Fibroblast of lung (primary cell): Measurements from ENCODE around the gene CFL2.

Source experiments
- EZH2 ChIP-seq: IDR thresholded peaks from 2 replicates; pipeline ENCODE4 v1.5.1; 2012; ENCODE audit warnings: low read length, control low read depth, mild to moderate bottlenecking; ENCODE audit errors: missing control alignments
- TF ChIP-seq, protein P1 (sequence below), 2 donors: IDR thresholded peaks in 1 of 2; conservative IDR thresholded peaks in 1 of 2; 1 replicate in 1 of 2; 2 replicates in 1 of 2; pipeline ENCODE4 v1.5.1; 2011 to 2012; ENCODE audit warnings: low read length in 2 of 2, control low read depth in 1 of 2, inconsistent platforms in 1 of 2, low read depth in 1 of 2, mild to moderate bottlenecking in 1 of 2

DNA sequence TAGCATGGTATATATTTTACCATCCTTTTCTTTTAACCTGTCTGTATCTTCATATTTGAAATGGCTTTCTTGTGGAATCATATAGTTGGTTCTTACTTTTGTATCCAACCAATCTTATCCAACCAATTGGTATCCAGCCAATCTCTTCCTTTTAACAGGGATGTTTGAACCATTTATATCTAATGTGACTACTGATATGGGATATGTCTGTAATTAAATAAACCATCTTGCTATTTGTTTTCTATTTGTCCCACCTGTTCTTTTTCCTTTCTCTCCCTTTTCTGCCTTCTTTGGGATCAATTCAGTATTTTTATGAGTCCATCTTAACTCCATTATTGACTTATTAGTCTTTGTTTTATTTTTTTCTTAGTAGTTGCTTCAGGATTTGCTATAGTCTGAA lies 53.6 kb downstream of the CFL2 start:
- TF ChIP-seq, protein P1, sequence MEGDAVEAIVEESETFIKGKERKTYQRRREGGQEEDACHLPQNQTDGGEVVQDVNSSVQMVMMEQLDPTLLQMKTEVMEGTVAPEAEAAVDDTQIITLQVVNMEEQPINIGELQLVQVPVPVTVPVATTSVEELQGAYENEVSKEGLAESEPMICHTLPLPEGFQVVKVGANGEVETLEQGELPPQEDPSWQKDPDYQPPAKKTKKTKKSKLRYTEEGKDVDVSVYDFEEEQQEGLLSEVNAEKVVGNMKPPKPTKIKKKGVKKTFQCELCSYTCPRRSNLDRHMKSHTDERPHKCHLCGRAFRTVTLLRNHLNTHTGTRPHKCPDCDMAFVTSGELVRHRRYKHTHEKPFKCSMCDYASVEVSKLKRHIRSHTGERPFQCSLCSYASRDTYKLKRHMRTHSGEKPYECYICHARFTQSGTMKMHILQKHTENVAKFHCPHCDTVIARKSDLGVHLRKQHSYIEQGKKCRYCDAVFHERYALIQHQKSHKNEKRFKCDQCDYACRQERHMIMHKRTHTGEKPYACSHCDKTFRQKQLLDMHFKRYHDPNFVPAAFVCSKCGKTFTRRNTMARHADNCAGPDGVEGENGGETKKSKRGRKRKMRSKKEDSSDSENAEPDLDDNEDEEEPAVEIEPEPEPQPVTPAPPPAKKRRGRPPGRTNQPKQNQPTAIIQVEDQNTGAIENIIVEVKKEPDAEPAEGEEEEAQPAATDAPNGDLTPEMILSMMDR (conservative IDR thresholded peaks at IDR 0.05 in 1 of 2, IDR thresholded peaks at IDR 0.05 in 1 of 2; ENCODE audit: low read depth in 1 of 2, low read length in 2 of 2) = no peak
- no peak for TF ChIP-seq EZH2
